LNCaP clone FGC (cell line): ENCODE results near the gene TIMM17B.

ENCODE experiments used
- DNase-seq: peaks from one replicate; pipeline ENCODE4 v3.0.0-alpha.2; 2011; ENCODE audit warnings: low read depth
- H3K4me3 ChIP-seq: 2 replicates; pipeline ENCODE4 v1.5.1; 2011; ENCODE audit warnings: mild to moderate bottlenecking, low read depth, low read length, control low read depth
- TF ChIP-seq, protein P1 (sequence below): IDR thresholded peaks from 2 replicates; pipeline ENCODE4 v1.5.1; 2012; ENCODE audit warnings: mild to moderate bottlenecking; ENCODE audit not compliant: control insufficient read depth, insufficient read depth; ENCODE audit errors: extremely low read depth

TIMM17B gene

GRCh38 chrX:48897625-48898306, at the start of gene TIMM17B, which contains the start of gene PQBP1:
Gene TIMM17B, minus strand, starts transcription at chrX:48897768. Its CDS starts 19 bp downstream, at chrX:48897749.
Gene PQBP1, plus strand, starts transcription at chrX:48897930. Its CDS starts 580 bp downstream, at chrX:48898510.
- TF ChIP-seq, protein P1, sequence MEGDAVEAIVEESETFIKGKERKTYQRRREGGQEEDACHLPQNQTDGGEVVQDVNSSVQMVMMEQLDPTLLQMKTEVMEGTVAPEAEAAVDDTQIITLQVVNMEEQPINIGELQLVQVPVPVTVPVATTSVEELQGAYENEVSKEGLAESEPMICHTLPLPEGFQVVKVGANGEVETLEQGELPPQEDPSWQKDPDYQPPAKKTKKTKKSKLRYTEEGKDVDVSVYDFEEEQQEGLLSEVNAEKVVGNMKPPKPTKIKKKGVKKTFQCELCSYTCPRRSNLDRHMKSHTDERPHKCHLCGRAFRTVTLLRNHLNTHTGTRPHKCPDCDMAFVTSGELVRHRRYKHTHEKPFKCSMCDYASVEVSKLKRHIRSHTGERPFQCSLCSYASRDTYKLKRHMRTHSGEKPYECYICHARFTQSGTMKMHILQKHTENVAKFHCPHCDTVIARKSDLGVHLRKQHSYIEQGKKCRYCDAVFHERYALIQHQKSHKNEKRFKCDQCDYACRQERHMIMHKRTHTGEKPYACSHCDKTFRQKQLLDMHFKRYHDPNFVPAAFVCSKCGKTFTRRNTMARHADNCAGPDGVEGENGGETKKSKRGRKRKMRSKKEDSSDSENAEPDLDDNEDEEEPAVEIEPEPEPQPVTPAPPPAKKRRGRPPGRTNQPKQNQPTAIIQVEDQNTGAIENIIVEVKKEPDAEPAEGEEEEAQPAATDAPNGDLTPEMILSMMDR: no peak
- peak; percentile 94 for DNase-seq
- peak within 1 kb of the TSS; percentile 88 for H3K4me3 ChIP-seq

- TF ChIP-seq, protein P1: peak; percentile 78
- H3K4me3 ChIP-seq: no peak overlapping the region
- no peak for DNase-seq
These were observed 48.2 kb upstream of the TIMM17B start for GRCh38 chrX:48945517-48946348.

- TF ChIP-seq, protein P1: no peak
- no peak for DNase-seq
- H3K4me3 ChIP-seq: no peak overlapping the region
These were observed 45.3 kb upstream of the TIMM17B start for GRCh38 chrX:48942895-48943294.

DNA sequence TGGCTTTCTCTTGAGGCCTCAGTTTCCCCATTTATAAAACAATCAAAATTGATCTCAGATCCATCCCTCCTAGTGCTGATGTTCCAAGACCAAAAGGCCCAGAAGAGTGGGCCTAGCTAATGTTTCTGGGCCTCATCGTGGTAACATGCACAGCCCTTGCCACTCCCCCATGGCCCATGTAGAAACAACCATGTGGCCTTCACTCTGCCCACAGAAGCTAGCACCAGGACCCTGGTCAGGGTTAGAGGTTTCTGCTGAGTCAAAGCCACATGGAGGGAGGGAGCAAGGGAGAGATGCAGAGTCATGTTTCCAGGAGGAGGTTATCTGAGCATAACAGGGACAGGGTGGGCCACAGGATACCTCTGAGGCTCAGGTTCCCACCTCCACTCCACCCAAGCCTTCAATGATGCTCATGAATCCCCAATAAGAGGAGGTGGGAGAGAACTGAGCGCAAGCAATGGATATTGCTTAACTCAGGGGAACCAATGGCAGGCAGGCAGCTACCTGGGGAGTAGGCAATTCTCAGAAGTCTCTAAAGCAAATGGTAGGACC, 42.9 kb upstream of the TIMM17B start:
- TF ChIP-seq, protein P1: no peak
- H3K4me3 ChIP-seq: no peak overlapping the region
- DNase-seq: no peak

DNA sequence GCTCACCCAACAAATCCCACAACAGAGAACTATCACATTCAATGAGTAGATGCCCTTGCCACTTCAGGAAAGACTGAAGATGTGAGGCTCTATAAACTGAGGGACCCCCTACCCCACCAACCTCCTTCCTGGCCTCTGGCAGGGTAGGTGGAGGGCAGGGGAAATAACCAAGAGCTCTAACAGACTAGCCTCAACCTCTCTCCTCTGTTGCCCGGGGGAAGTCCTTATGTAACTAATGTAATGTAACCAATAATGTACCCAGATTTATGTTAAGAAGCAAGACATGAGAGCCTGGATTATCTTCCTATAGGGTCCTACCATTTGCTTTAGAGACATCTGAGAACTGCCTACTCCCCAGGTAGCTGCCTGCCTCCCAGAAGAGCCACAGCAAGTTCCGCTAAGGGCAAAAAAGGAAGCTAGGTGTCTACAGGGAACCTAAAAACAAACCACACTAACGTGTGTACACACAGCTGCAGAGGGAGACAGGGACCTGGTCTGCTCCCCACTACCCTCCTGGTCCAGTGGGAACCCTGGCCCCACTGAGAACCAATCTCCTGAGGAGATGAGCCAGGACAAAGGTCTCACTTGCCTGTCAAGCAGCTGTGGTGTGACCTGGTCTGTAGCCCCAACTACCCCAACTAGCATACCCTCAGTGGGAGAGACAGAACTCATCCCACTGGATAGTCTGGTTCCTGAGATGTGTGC, 42.1 kb upstream of the TIMM17B start:
- TF ChIP-seq, protein P1: no peak
- DNase-seq: no peak
- H3K4me3 ChIP-seq: no peak overlapping the region

DNA sequence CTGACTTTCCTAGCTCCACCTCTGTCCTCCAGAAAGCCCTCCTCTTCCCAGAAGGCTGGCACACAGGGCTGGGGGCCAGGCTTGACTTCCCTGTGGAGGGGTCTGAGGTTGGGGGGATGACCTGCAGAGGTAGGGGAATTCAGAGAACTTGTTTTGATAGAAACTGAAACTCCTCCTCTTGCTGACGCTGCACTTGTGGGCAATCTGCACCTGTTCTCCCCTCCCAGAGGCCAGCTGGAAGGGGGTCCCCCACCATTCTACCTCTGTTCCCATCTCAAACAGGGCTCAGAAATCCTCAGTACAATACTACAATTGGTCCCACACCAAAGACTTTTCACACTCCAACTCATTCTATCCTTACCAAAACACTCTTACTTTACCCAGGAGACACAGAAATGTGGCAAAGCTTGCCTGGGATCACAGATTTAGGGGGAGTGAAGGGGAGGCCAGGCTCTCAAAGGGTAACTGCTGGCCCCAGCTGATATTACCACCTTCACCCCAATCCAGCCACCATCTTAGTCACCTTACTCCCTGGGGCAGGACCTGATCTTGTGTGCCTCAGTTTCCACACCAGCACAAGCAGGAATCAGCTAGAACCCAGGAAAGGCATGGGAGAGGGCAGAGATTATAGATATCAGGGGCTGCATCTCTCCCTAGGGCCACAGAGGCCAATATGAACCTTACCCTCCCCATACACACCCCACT, 41.3 kb upstream of the TIMM17B start:
- TF ChIP-seq, protein P1: no peak
- no peak for DNase-seq
- no peak overlapping the region for H3K4me3 ChIP-seq
